HepG2 (cell line): ENCODE measurements around the gene SLC25A23. TPM values are rescaled to one million over a fixed set of nuclear protein-coding genes. Genes with fewer than 3 reads are reported as not detected.

Experiments
- ATAC-seq: fragments of 200-7000 bp; cut with Tn5 transposase; 3 replicates; pipeline ENCODE4 v1.9.1; 2020; ENCODE audit warnings: mild to moderate bottlenecking, moderate library complexity
- BruUV-seq: library from RNA; stranded (reverse); fragments of 400-500 nt; replicated peaks from 2 replicates; lab custom pipeline; 2021; lab: Mats Ljungman, UMichigan
- CTCF ChIA-PET: fragments of 300-600 bp; formaldehyde crosslinking; extraction: SDS; loops from one replicate; lab custom pipeline; 2021; ENCODE audit warnings: low total read pairs, inconsistent platforms, low intra/inter-chr PET ratio; lab: Yijun Ruan, JAX
- POLR2A ChIA-PET: fragments of 350-600 bp; sonication (Branson Sonifier 250); formaldehyde crosslinking; loops from one replicate; lab custom pipeline; 2020; ENCODE audit warnings: antibody characterized with exemption, inconsistent platforms; lab: Yijun Ruan, JAX
- DNase-seq: peaks from one replicate; pipeline ENCODE4 v3.0.0-alpha.2; 2015; ENCODE audit warnings: low spot score
- FAIRE-seq: peaks from 3 replicates; lab custom pipeline; 2011; peaks lifted over from hg19 to GRCh38; lab: Jason Lieb, UNC
- H2AFZ ChIP-seq: one replicate; pipeline ENCODE4 v1.6.1; 2011; ENCODE audit warnings: low read length, inconsistent platforms
- H3K27ac ChIP-seq: fragments of 300-600 bp; 3 replicates; pipeline ENCODE4 v1.8.0; 2011; ENCODE audit warnings: mixed run types, mild to moderate bottlenecking, mixed read lengths, low read length, inconsistent platforms; ENCODE audit not compliant: insufficient read depth; ENCODE audit errors: extremely low read length
- H3K27me3 ChIP-seq, 2 experiments: fragments of 200-600 bp in 1 of 2; 2 replicates in 1 of 2; 3 replicates in 1 of 2; pipeline versions ENCODE4 v1.6.0 to v1.8.0; 2011; ENCODE audit warnings: low read length in 2 of 2, mild to moderate bottlenecking in 2 of 2, moderate library complexity in 2 of 2, inconsistent platforms in 1 of 2; ENCODE audit not compliant: insufficient read depth in 2 of 2, control insufficient read depth in 1 of 2
- H3K36me3 ChIP-seq, 2 experiments: fragments of 200-600 bp in 1 of 2; replicated peaks in 1 of 2; 2 replicates in 1 of 2; 3 replicates in 1 of 2; pipeline versions ENCODE4 v1.5.1 to v1.8.0; 2011; ENCODE audit warnings: low read length in 2 of 2, inconsistent platforms in 1 of 2; ENCODE audit not compliant: insufficient read depth in 2 of 2, control insufficient read depth in 1 of 2
- H3K4me1 ChIP-seq: 2 replicates; pipeline ENCODE4 v1.5.1; 2012; ENCODE audit warnings: low read length, inconsistent platforms; ENCODE audit not compliant: insufficient read depth
- H3K4me2 ChIP-seq: 2 replicates; pipeline ENCODE4 v1.6.0; 2011; ENCODE audit warnings: low read depth, low read length, inconsistent platforms
- H3K4me3 ChIP-seq, 3 experiments: fragments of 200-600 bp in 1 of 3; sonication (generic), shearing (Covaris generic) in 1 of 3; replicated peaks in 1 of 3; 2 replicates each; pipeline ENCODE4 v1.5.1; 2011 to 2016; ENCODE audit warnings: low read length in 3 of 3, inconsistent platforms in 2 of 3, low read depth in 2 of 3, mild to moderate bottlenecking in 2 of 3, control low read depth in 1 of 3, mixed read lengths in 1 of 3; ENCODE audit not compliant: insufficient read depth in 1 of 3
- H3K79me2 ChIP-seq: one replicate; pipeline ENCODE4 v1.6.1; 2011; ENCODE audit warnings: low read length, inconsistent platforms; ENCODE audit not compliant: insufficient read depth
- H3K9ac ChIP-seq: 2 replicates; pipeline ENCODE4 v1.6.0; 2011; ENCODE audit warnings: mild to moderate bottlenecking, low read depth, low read length, inconsistent platforms; ENCODE audit not compliant: insufficient read depth
- H3K9me3 ChIP-seq: 2 replicates; pipeline ENCODE4 v1.5.1; 2012; ENCODE audit warnings: mild to moderate bottlenecking, low read length
- H4K20me1 ChIP-seq: 2 replicates; pipeline ENCODE4 v1.6.0; 2011; ENCODE audit warnings: inconsistent platforms, mild to moderate bottlenecking, low read length, moderate library complexity; ENCODE audit not compliant: insufficient read depth
- CEBPB ChIP-seq: IDR thresholded peaks from 2 replicates; pipeline ENCODE4 v1.6.1; 2011; ENCODE audit warnings: low read depth, low read length, improper control_type of control experiment, borderline replicate concordance
- E2F2 ChIP-seq: sonication (generic); formaldehyde crosslinking; IDR thresholded peaks from 2 replicates; pipeline ENCODE4 v1.4.0; 2020; ENCODE audit warnings: missing genetic modification reagents, borderline replicate concordance
- ETS1 ChIP-seq: sonication (generic); formaldehyde crosslinking; IDR thresholded peaks from 2 replicates; pipeline ENCODE4 v1.4.0; 2020; ENCODE audit warnings: missing genetic modification reagents
- HDAC1 ChIP-seq: sonication (generic); formaldehyde crosslinking; IDR thresholded peaks from 2 replicates; pipeline ENCODE4 v1.5.1; 2020; ENCODE audit warnings: mild to moderate bottlenecking, missing genetic modification reagents
- NRL ChIP-seq: sonication (generic); formaldehyde crosslinking; IDR thresholded peaks from 2 replicates; pipeline ENCODE4 v1.5.0; 2020; ENCODE audit warnings: missing genetic modification reagents, mild to moderate bottlenecking, moderate library complexity, borderline replicate concordance
- PITX1 ChIP-seq: sonication (generic); formaldehyde crosslinking; IDR thresholded peaks from 2 replicates; pipeline ENCODE4 v1.5.1; 2020; ENCODE audit warnings: mild to moderate bottlenecking, missing genetic modification reagents
- POGZ ChIP-seq: sonication (generic); formaldehyde crosslinking; IDR thresholded peaks from 2 replicates; pipeline ENCODE4 v1.4.0; 2020; ENCODE audit warnings: mild to moderate bottlenecking, missing genetic modification reagents
- SKIL ChIP-seq: sonication (generic); formaldehyde crosslinking; IDR thresholded peaks from 2 replicates; pipeline ENCODE4 v1.8.0; 2022; ENCODE audit warnings: missing genetic modification reagents, mild to moderate bottlenecking, moderate library complexity, borderline replicate concordance
- ZNF768 ChIP-seq: sonication (generic); formaldehyde crosslinking; IDR thresholded peaks from 2 replicates; pipeline ENCODE4 v1.4.0; 2020; ENCODE audit warnings: missing genetic modification reagents
- ZNF879 ChIP-seq: sonication (generic); formaldehyde crosslinking; IDR thresholded peaks from 2 replicates; pipeline ENCODE4 v1.8.1; 2023; ENCODE audit warnings: missing genetic modification reagents
- WGBS: methylation state at CpG from one replicate; pipeline ENCODE4 v1.1.6; 2017; ENCODE audit warnings: low lambda C conversion rate; 5-methylcytosine and 5-hydroxymethylcytosine counted together
- in situ Hi-C: cut with HindIII; loops from 2 replicates; pipeline ENCODE4 v1.10.0; 2017; ENCODE audit warnings: low pct_unique_long_range_greater_than_20kb; ENCODE audit not compliant: extremely low pct_ligation_motif_present
- intact Hi-C: fragments of 100-400 bp; cut with micrococcal nuclease; formaldehyde crosslinking; loops from one replicate; pipeline ENCODE4 v1.10.0; 2022; ENCODE audit not compliant: unreplicated experiment
- polyA plus RNA-seq, 8 experiments: library from polyadenylated mRNA; depleted of rRNA in 3 of 8; stranded (reverse) in 7 of 8; unstranded in 1 of 8; fragments of >200 nt; fragmentation: Illumina TruSeq in 4 of 8; extraction: Trizol in 4 of 8; gene quantifications; 2 replicates each; pipeline versions ENCODE4 v1.2.1 to v1.2.3, GENCODE V29; 2011 to 2016; ENCODE audit warnings: low read depth in 4 of 8, missing spikeins in 1 of 8, mixed read lengths in 1 of 8; ENCODE audit not compliant: insufficient read depth in 1 of 8
- total RNA-seq, 5 experiments: library from RNA; depleted of rRNA; stranded (reverse); fragments of >200 nt; fragmentation: Illumina TruSeq; extraction: Trizol; gene quantifications; 2 replicates each; pipeline ENCODE4 v1.2.3, GENCODE V29; 2016; ENCODE audit warnings: low read depth in 1 of 5

Gene SLC25A23
- total and polyA plus RNA-seq, 2 of the 13 experiments (the other 11 are each of a cell fraction or from before 2014, with no cell fraction given), result 12.4 to 15.2 TPM

GRCh38 chr19:6499052-6499790 lies 39.6 kb upstream of the SLC25A23 start:
- no peaks in the 10 kb centered on the region for H4K20me1 ChIP-seq
- 45% methylated on average over 17 of the region's 17 CpGs for WGBS
- H3K9ac ChIP-seq, result no peak overlapping the region
- no peak overlapping the region for H3K27ac ChIP-seq
- no peak overlapping the region for H2AFZ ChIP-seq
- in situ Hi-C loops (no loop called here), intact Hi-C loops (no loop called here)
- no peaks in the 10 kb centered on the region for H3K36me3 ChIP-seq
- no TSS peak for BruUV-seq
- TF ChIP-seq ZNF768 (CRISPR knock-in tag) (peak; percentile 58), CEBPB (peak; percentile 8; the same call in 1 of the 2 replicates), SKIL (no peak), PITX1 (no peak), POGZ (no peak), HDAC1 (CRISPR knock-in tag) (no peak), NRL (CRISPR knock-in tag) (no peak), ETS1 (CRISPR knock-in tag) (no peak), E2F2 (no peak), ZNF879 (CRISPR knock-in tag) (no peak)
- H3K79me2 ChIP-seq, result no peaks in the 10 kb centered on the region
- ChIA-PET POLR2A (no interaction called here), CTCF (no interaction called here)
- DNase-seq (no peak), ATAC-seq (no peak), FAIRE-seq (no peak)
- no peaks in the 10 kb centered on the region for H3K4me1 ChIP-seq
- H3K4me3 ChIP-seq, result no peak overlapping the region
- H3K4me2 ChIP-seq, result no peak overlapping the region
- H3K27me3 ChIP-seq, result peaks cover 3 to 34% of the 10 kb centered on the region in 2 experiments
- H3K9me3 ChIP-seq, result no peaks in the 10 kb centered on the region
